Keratinocyte (primary cell): ENCODE data around the gene GALNT7. TPM values are rescaled to one million over a fixed set of nuclear protein-coding genes. Genes with fewer than 3 reads are reported as not detected.
"Not testable (repeated sequence)": the region's sequence is repeated elsewhere in the genome, so short reads cannot be mapped to it uniquely, and the experiment has no call there.

Experiments used
- DNase-seq: peaks from one replicate; pipeline ENCODE4 v3.0.0-alpha.2; 2011; ENCODE audit warnings: low read depth, missing footprints, low spot score
- FAIRE-seq: peaks from 2 replicates; lab custom pipeline; 2011; peaks lifted over from hg19 to GRCh38; lab: Jason Lieb, UNC
- H2AFZ ChIP-seq: 2 replicates; pipeline ENCODE4 v1.6.0; 2012; ENCODE audit warnings: low read length, control low read depth, inconsistent platforms; ENCODE audit not compliant: control insufficient read depth
- H3K27ac ChIP-seq: 2 replicates; pipeline ENCODE4 v1.5.1; 2011; ENCODE audit warnings: low read length; ENCODE audit not compliant: control insufficient read depth, insufficient read depth
- H3K27me3 ChIP-seq: 3 replicates; pipeline ENCODE4 v1.6.0; 2011; ENCODE audit warnings: low read length; ENCODE audit not compliant: control insufficient read depth, insufficient read depth; ENCODE audit errors: extremely low read depth
- H3K36me3 ChIP-seq, 2 experiments: 2 replicates in 1 of 2; 3 replicates in 1 of 2; pipeline ENCODE4 v1.5.1; 2011; ENCODE audit warnings: low read length in 2 of 2, mild to moderate bottlenecking in 1 of 2; ENCODE audit not compliant: control insufficient read depth in 2 of 2, insufficient read depth in 2 of 2; ENCODE audit errors: extremely low read depth in 1 of 2
- H3K4me1 ChIP-seq: 3 replicates; pipeline ENCODE4 v1.5.1; 2011; ENCODE audit warnings: low read length; ENCODE audit not compliant: control insufficient read depth, insufficient read depth; ENCODE audit errors: extremely low read depth
- H3K4me2 ChIP-seq: 3 replicates; pipeline ENCODE4 v1.6.0; 2011; ENCODE audit warnings: low read depth, low read length; ENCODE audit not compliant: control insufficient read depth, insufficient read depth; ENCODE audit errors: extremely low read depth
- H3K4me3 ChIP-seq, 3 experiments: fragments of 200-600 bp in 1 of 3; sonication (generic) in 1 of 3; 2 replicates in 2 of 3; 3 replicates in 1 of 3; pipeline ENCODE4 v1.5.1; 2011 to 2016; ENCODE audit warnings: low read length in 3 of 3, mild to moderate bottlenecking in 3 of 3, control low read depth in 2 of 3, inconsistent platforms in 1 of 3, low read depth in 1 of 3, mixed read lengths in 1 of 3, mixed run types in 1 of 3, moderate library complexity in 1 of 3; ENCODE audit not compliant: control insufficient read depth in 2 of 3, insufficient read depth in 2 of 3; ENCODE audit errors: extremely low read depth in 1 of 3
- H3K79me2 ChIP-seq: 2 replicates; pipeline ENCODE4 v1.6.0; 2012; ENCODE audit warnings: low read length; ENCODE audit not compliant: control insufficient read depth, insufficient read depth
- H3K9ac ChIP-seq: 3 replicates; pipeline ENCODE4 v1.6.0; 2011; ENCODE audit warnings: low read length; ENCODE audit not compliant: control insufficient read depth, insufficient read depth; ENCODE audit errors: extremely low read depth
- H3K9me1 ChIP-seq: 3 replicates; pipeline ENCODE4 v1.6.0; 2011; ENCODE audit warnings: low read length; ENCODE audit not compliant: control insufficient read depth, insufficient read depth; ENCODE audit errors: extremely low read depth
- H3K9me3 ChIP-seq: 2 replicates; pipeline ENCODE4 v1.5.1; 2012; ENCODE audit warnings: low read depth, low read length; ENCODE audit not compliant: control insufficient read depth
- H4K20me1 ChIP-seq: 3 replicates; pipeline ENCODE4 v1.6.0; 2011; ENCODE audit warnings: low read length; ENCODE audit not compliant: control insufficient read depth, insufficient read depth; ENCODE audit errors: extremely low read depth
- CTCF ChIP-seq, 3 experiments: IDR thresholded peaks in 1 of 3; conservative IDR thresholded peaks in 1 of 3; optimal IDR thresholded peaks in 1 of 3; 2 replicates in 2 of 3; 3 replicates in 1 of 3; pipeline versions ENCODE3 to v1.5.1; 2011; ENCODE audit warnings: low read length in 3 of 3, mild to moderate bottlenecking in 3 of 3, moderate library complexity in 2 of 3, control low read depth in 1 of 3, inconsistent platforms in 1 of 3; ENCODE audit not compliant: insufficient read depth in 2 of 3; ENCODE audit errors: extremely low read depth in 1 of 3
- EZH2 ChIP-seq: IDR thresholded peaks from one replicate; pipeline ENCODE4 v1.6.1; 2012; ENCODE audit warnings: inconsistent platforms, mild to moderate bottlenecking, low read length, moderate library complexity
- dilution Hi-C: fragments of 300-500 bp; cut with MboI; formaldehyde crosslinking; loops from one replicate; pipeline ENCODE4 v1.7.0; 2020; ENCODE audit warnings: low sequenced_read_pairs; ENCODE audit not compliant: extremely low pct_ligation_motif_present
- polyA plus RNA-seq, 5 experiments: library from polyadenylated mRNA; depleted of rRNA in 3 of 5; stranded (reverse) in 3 of 5; stranded (forward) in 1 of 5; unstranded in 1 of 5; fragments of >200 nt; gene quantifications; 1 replicate in 1 of 5; 2 replicates in 3 of 5; 3 replicates in 1 of 5; pipeline versions ENCODE4 v1.2.1 to v1.2.3, GENCODE V29; 2011 to 2012; ENCODE audit warnings: missing spikeins in 2 of 5, low read depth in 1 of 5, low replicate concordance in 1 of 5

Gene GALNT7
- polyA plus RNA-seq, 1 donor (not counting 4 experiments of a cell fraction or from before 2014, with no cell fraction given) = 28.8 TPM

DNA sequence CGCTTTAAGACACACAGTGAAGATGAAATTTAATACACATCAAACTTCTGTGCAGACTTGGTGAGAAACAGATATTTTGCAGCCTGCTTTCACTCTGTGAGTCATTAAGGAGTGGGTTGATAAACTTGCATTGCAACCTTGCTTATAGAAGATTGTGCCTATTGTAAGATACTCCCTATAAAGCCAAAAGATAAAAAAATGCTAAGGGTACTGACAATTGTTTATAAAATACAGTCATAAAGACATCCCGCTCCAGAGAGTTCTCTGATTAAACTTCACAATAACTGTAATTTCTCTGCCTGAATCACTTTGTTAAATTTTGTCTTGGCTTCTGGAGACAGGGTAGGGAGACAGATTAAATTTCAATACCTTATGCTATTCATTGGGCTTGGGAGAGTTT lies 49.1 kb downstream of the GALNT7 start:
- TF ChIP-seq EZH2 = no peak
- no peak for TF ChIP-seq CTCF (optimal IDR thresholded peaks at IDR 0.05 in 1 of 3, IDR thresholded peaks at IDR 0.05 in 1 of 3, conservative IDR thresholded peaks at IDR 0.05 in 1 of 3; ENCODE audit: extremely low read depth in 1 of 3, insufficient read depth in 2 of 3, low read length in 3 of 3)
- Histone ChIP-seq H3K79me2 (peaks cover 11% of the 10 kb centered on the region), H3K4me3 (no peak overlapping the region), H2AFZ (no peak overlapping the region), H3K4me1 (peaks cover 30% of the 10 kb centered on the region), H3K9me1 (no peaks in the 10 kb centered on the region), H3K9ac (no peak overlapping the region), H3K27me3 (no peaks in the 10 kb centered on the region), H3K9me3 (no peaks in the 10 kb centered on the region), H3K36me3 (no peaks in the 10 kb centered on the region), H3K27ac (no peak overlapping the region), H3K4me2 (no peak overlapping the region), H4K20me1 (no peaks in the 10 kb centered on the region)
- no peak for DNase-seq
- FAIRE-seq = no peak
- dilution Hi-C loops = no loop called here

GRCh38 chr4:173218411-173219125 lies 50.0 kb downstream of the GALNT7 start:
- no peak overlapping the region for H3K27ac ChIP-seq
- no peak for FAIRE-seq
- no peak overlapping the region for H2AFZ ChIP-seq
- no peaks in the 10 kb centered on the region for H3K27me3 ChIP-seq
- H3K9ac ChIP-seq = no peak overlapping the region
- H3K4me3 ChIP-seq = no peak overlapping the region
- H3K4me1 ChIP-seq = peaks cover 30% of the 10 kb centered on the region
- H4K20me1 ChIP-seq = no peaks in the 10 kb centered on the region
- DNase-seq = no peak
- H3K9me1 ChIP-seq = no peaks in the 10 kb centered on the region
- H3K4me2 ChIP-seq = no peak overlapping the region
- no peaks in the 10 kb centered on the region for H3K36me3 ChIP-seq
- dilution Hi-C loops = no loop called here
- H3K9me3 ChIP-seq = no peaks in the 10 kb centered on the region
- no peak for TF ChIP-seq EZH2
- no peak for TF ChIP-seq CTCF (optimal IDR thresholded peaks at IDR 0.05 in 1 of 3, IDR thresholded peaks at IDR 0.05 in 1 of 3, conservative IDR thresholded peaks at IDR 0.05 in 1 of 3; ENCODE audit: extremely low read depth in 1 of 3, insufficient read depth in 2 of 3, low read length in 3 of 3)
- H3K79me2 ChIP-seq = peaks cover 11% of the 10 kb centered on the region

- H2AFZ ChIP-seq, H3K9me1 ChIP-seq, H3K9ac ChIP-seq, H4K20me1 ChIP-seq, H3K27ac ChIP-seq, H3K36me3 ChIP-seq, H3K9me3 ChIP-seq, H3K4me2 ChIP-seq, DNase-seq, H3K27me3 ChIP-seq, FAIRE-seq, H3K4me3 ChIP-seq, dilution Hi-C loops: not testable (repeated sequence)
- peaks cover 11% of the 10 kb centered on the region for H3K79me2 ChIP-seq
- H3K4me1 ChIP-seq = peaks cover 29% of the 10 kb centered on the region
Measured at GRCh38 chr4:173219126-173219437, 50.5 kb downstream of the GALNT7 start.
